IgD-negative memory B cell (primary cell): Measurements from ENCODE around the gene CELA3A. TPM values are rescaled to one million over a fixed set of nuclear protein-coding genes. Genes with fewer than 3 reads are reported as not detected.
"Not testable (repeated sequence)": the region's sequence is repeated elsewhere in the genome, so short reads cannot be mapped to it uniquely, and the experiment has no call there.

Experiments
- H3K27ac Mint-ChIP-seq, 3 donors: one replicate each; pipeline ENCODE4 v1.8.0; 2020 to 2022; ENCODE audit warnings: mild to moderate bottlenecking in 3 of 3, mixed read lengths in 3 of 3, moderate library complexity in 1 of 3
- H3K27me3 Mint-ChIP-seq: one replicate; pipeline ENCODE4 v1.8.0; 2021; ENCODE audit warnings: mixed read lengths
- H3K36me3 Mint-ChIP-seq: one replicate; pipeline ENCODE4 v1.8.0; 2020; ENCODE audit warnings: mild to moderate bottlenecking, mixed read lengths
- H3K4me1 Mint-ChIP-seq, 3 donors: one replicate each; pipeline ENCODE4 v1.8.0; 2020 to 2022; ENCODE audit warnings: mixed read lengths in 3 of 3, mild to moderate bottlenecking in 1 of 3
- H3K4me3 Mint-ChIP-seq, 4 donors: one replicate each; pipeline ENCODE4 v1.8.0; 2020 to 2022; ENCODE audit warnings: mild to moderate bottlenecking in 4 of 4, mixed read lengths in 4 of 4, moderate library complexity in 3 of 4
- H3K9me3 Mint-ChIP-seq, 3 donors: one replicate each; pipeline ENCODE4 v1.8.0; 2020 to 2021; ENCODE audit warnings: mixed read lengths in 3 of 3, mild to moderate bottlenecking in 1 of 3
- polyA plus RNA-seq: library from polyadenylated mRNA; unstranded; fragments of 300-500 nt; fragmentation: Illumina TruSeq; gene quantifications from one replicate; pipeline ENCODE4 v1.2.3, GENCODE V29; 2021

Gene CELA3A
- polyA plus RNA-seq, 1 donor from 2014 or later: not detected

- H3K4me3 Mint-ChIP-seq, H3K27ac Mint-ChIP-seq, H3K9me3 Mint-ChIP-seq: not testable (repeated sequence)
Observed at GRCh38 chr1:21999645-22000044, 1.8 kb upstream of the CELA3A start.

GRCh38 chr1:22002461-22002860 is 1.0 kb downstream of the CELA3A start:
- not testable (repeated sequence) for H3K27ac Mint-ChIP-seq, H3K9me3 Mint-ChIP-seq, H3K4me3 Mint-ChIP-seq, H3K36me3 Mint-ChIP-seq, H3K27me3 Mint-ChIP-seq, H3K4me1 Mint-ChIP-seq

More at GRCh38 chr1:21999645-22000044, 1.8 kb upstream of the CELA3A start:
- H3K36me3 Mint-ChIP-seq, H3K27me3 Mint-ChIP-seq, H3K4me1 Mint-ChIP-seq: not testable (repeated sequence)

GRCh38 chr1:22002875-22003274 is 1.4 kb downstream of the CELA3A start:
- not testable (repeated sequence) for H3K36me3 Mint-ChIP-seq, H3K27ac Mint-ChIP-seq, H3K4me3 Mint-ChIP-seq, H3K4me1 Mint-ChIP-seq, H3K9me3 Mint-ChIP-seq, H3K27me3 Mint-ChIP-seq

- not testable (repeated sequence) for H3K36me3 Mint-ChIP-seq, H3K9me3 Mint-ChIP-seq, H3K27ac Mint-ChIP-seq, H3K4me3 Mint-ChIP-seq, H3K4me1 Mint-ChIP-seq, H3K27me3 Mint-ChIP-seq
Observed at GRCh38 chr1:22003959-22004358, 2.5 kb downstream of the CELA3A start.

GRCh38 chr1:22005261-22006149 is 4.0 kb downstream of the CELA3A start:
- H3K4me1 Mint-ChIP-seq, H3K9me3 Mint-ChIP-seq, H3K4me3 Mint-ChIP-seq, H3K27me3 Mint-ChIP-seq, H3K27ac Mint-ChIP-seq, H3K36me3 Mint-ChIP-seq: not testable (repeated sequence)

- not testable (repeated sequence) for H3K9me3 Mint-ChIP-seq, H3K4me3 Mint-ChIP-seq, H3K27ac Mint-ChIP-seq, H3K4me1 Mint-ChIP-seq, H3K36me3 Mint-ChIP-seq, H3K27me3 Mint-ChIP-seq
Observed at GRCh38 chr1:22006736-22007135, 5.3 kb downstream of the CELA3A start.

- not testable (repeated sequence) for H3K27me3 Mint-ChIP-seq, H3K36me3 Mint-ChIP-seq, H3K27ac Mint-ChIP-seq, H3K9me3 Mint-ChIP-seq, H3K4me3 Mint-ChIP-seq, H3K4me1 Mint-ChIP-seq
Observed at GRCh38 chr1:22007262-22007661, 5.8 kb downstream of the CELA3A start.

- H3K27me3 Mint-ChIP-seq, H3K4me3 Mint-ChIP-seq, H3K36me3 Mint-ChIP-seq, H3K4me1 Mint-ChIP-seq, H3K27ac Mint-ChIP-seq, H3K9me3 Mint-ChIP-seq: not testable (repeated sequence)
Observed at GRCh38 chr1:22009566-22009965, 8.1 kb downstream of the CELA3A start.

- not testable (repeated sequence) for H3K27ac Mint-ChIP-seq, H3K4me3 Mint-ChIP-seq, H3K9me3 Mint-ChIP-seq, H3K36me3 Mint-ChIP-seq, H3K4me1 Mint-ChIP-seq, H3K27me3 Mint-ChIP-seq
Observed at GRCh38 chr1:22012752-22013151, 11.3 kb downstream of the CELA3A start.

GRCh38 chr1:22014575-22015206 is 13.2 kb downstream of the CELA3A start:
- H3K27ac Mint-ChIP-seq, H3K4me3 Mint-ChIP-seq, H3K27me3 Mint-ChIP-seq, H3K36me3 Mint-ChIP-seq, H3K9me3 Mint-ChIP-seq: not testable (repeated sequence)
- peaks cover 5 to 11% (median 6%) of the 10 kb centered on the region in 3 donors for H3K4me1 Mint-ChIP-seq

- Mint-ChIP-seq H3K36me3 (no peaks in the 10 kb centered on the region), H3K9me3 (no peaks in the 10 kb centered on the region), H3K27me3 (peaks cover 1% of the 10 kb centered on the region), H3K4me3 (peak overlapping the region in 2 of 4 donors; percentile 45 to 67), H3K27ac (peak overlapping the region in 1 of 3 donors; percentile 44), H3K4me1 (peaks cover 11 to 15% (median 12%) of the 10 kb centered on the region in 3 donors)
Observed at GRCh38 chr1:22018583-22019559, 17.4 kb downstream of the CELA3A start.

- peaks cover 1% of the 10 kb centered on the region for H3K27me3 Mint-ChIP-seq
- H3K9me3 Mint-ChIP-seq: no peaks in the 10 kb centered on the region
- H3K4me3 Mint-ChIP-seq: no peak overlapping the region
- H3K27ac Mint-ChIP-seq: no peak overlapping the region
- peaks cover 20 to 24% (median 24%) of the 10 kb centered on the region in 3 donors for H3K4me1 Mint-ChIP-seq
- H3K36me3 Mint-ChIP-seq: no peaks in the 10 kb centered on the region
Observed at GRCh38 chr1:22021061-22021460, 19.6 kb downstream of the CELA3A start.

GRCh38 chr1:22024485-22025367 is 23.3 kb downstream of the CELA3A start:
- peak overlapping the region; percentile 90 to 98 (median 95) for H3K4me3 Mint-ChIP-seq
- peak overlapping the region; percentile 96 to 98 (median 98) for H3K27ac Mint-ChIP-seq
- peaks cover 25 to 32% (median 28%) of the 10 kb centered on the region in 3 donors for H3K4me1 Mint-ChIP-seq
- H3K9me3 Mint-ChIP-seq: no peaks in the 10 kb centered on the region
- H3K27me3 Mint-ChIP-seq: no peaks in the 10 kb centered on the region
- H3K36me3 Mint-ChIP-seq: peaks cover 3% of the 10 kb centered on the region

- H3K36me3 Mint-ChIP-seq: peaks cover 3% of the 10 kb centered on the region
- H3K27ac Mint-ChIP-seq: peak overlapping the region; percentile 96 to 98 (median 98)
- no peaks in the 10 kb centered on the region for H3K9me3 Mint-ChIP-seq
- H3K27me3 Mint-ChIP-seq: no peaks in the 10 kb centered on the region
- H3K4me1 Mint-ChIP-seq: peaks cover 25 to 32% (median 31%) of the 10 kb centered on the region in 3 donors
- H3K4me3 Mint-ChIP-seq: peak overlapping the region; percentile 90 to 98 (median 95)
Observed at GRCh38 chr1:22025368-22026155, 24.1 kb downstream of the CELA3A start.
